IMR-90 (cell line): ENCODE results near the gene TRIP11. TPM values are rescaled to one million over a fixed set of nuclear protein-coding genes. Genes with fewer than 3 reads are reported as not detected.

Source experiments
- ATAC-seq: fragments of 200-7000 bp; cut with Tn5 transposase; 2 replicates; pipeline ENCODE4 v1.9.1; 2020; ENCODE audit warnings: low read depth, mild to moderate bottlenecking, moderate library complexity
- BruUV-seq: library from RNA; stranded (reverse); fragments of 400-500 nt; replicated peaks from 2 replicates; lab custom pipeline; 2021; lab: Mats Ljungman, UMichigan
- CTCF ChIA-PET: fragments of 300-600 bp; formaldehyde crosslinking; extraction: SDS; loops from one replicate; lab custom pipeline; 2021; ENCODE audit warnings: antibody characterized with exemption; lab: Yijun Ruan, JAX
- POLR2A ChIA-PET: fragments of 300-600 bp; sonication (Branson Sonifier 250); formaldehyde crosslinking; loops from one replicate; lab custom pipeline; 2022; ENCODE audit warnings: antibody characterized with exemption; ENCODE audit not compliant: unreplicated experiment; lab: Charles Lee
- DNase-seq: peaks from one replicate; pipeline ENCODE4 v3.0.0; 2013
- H2AFZ ChIP-seq: replicated peaks from 2 replicates; pipeline ENCODE3; 2013; ENCODE audit warnings: low read length, mild to moderate bottlenecking; ENCODE audit not compliant: poor library complexity
- H2AK5ac ChIP-seq: 2 replicates; pipeline ENCODE4 v1.6.1; 2013; ENCODE audit warnings: low read depth, low read length, inconsistent platforms
- H2AK9ac ChIP-seq: replicated peaks from 2 replicates; pipeline ENCODE3; 2013; ENCODE audit warnings: mild to moderate bottlenecking, low read depth, low read length, moderate library complexity; ENCODE audit not compliant: poor library complexity
- H2BK120ac ChIP-seq: 2 replicates; pipeline ENCODE4 v1.6.1; 2013; ENCODE audit warnings: low read depth, low read length, inconsistent platforms
- H2BK15ac ChIP-seq: 3 replicates; pipeline ENCODE4 v1.6.1; 2013; ENCODE audit warnings: low read depth, low read length, inconsistent platforms
- H2BK20ac ChIP-seq: 2 replicates; pipeline ENCODE4 v1.6.1; 2013; ENCODE audit warnings: low read depth, mild to moderate bottlenecking, inconsistent platforms, low read length, moderate library complexity
- H2BK5ac ChIP-seq: 2 replicates; pipeline ENCODE4 v1.6.1; 2013; ENCODE audit warnings: mild to moderate bottlenecking, low read depth, low read length, inconsistent platforms; ENCODE audit not compliant: poor library complexity, severe bottlenecking
- H3K14ac ChIP-seq: replicated peaks from 2 replicates; pipeline ENCODE4 v1.6.1; 2013; ENCODE audit warnings: low read depth, low read length, inconsistent platforms
- H3K18ac ChIP-seq: 2 replicates; pipeline ENCODE4 v1.6.1; 2013; ENCODE audit warnings: low read depth, low read length, control low read depth
- H3K23ac ChIP-seq: 2 replicates; pipeline ENCODE4 v1.6.1; 2013; ENCODE audit warnings: low read depth, low read length, inconsistent platforms
- H3K27ac ChIP-seq: 2 replicates; pipeline ENCODE4 v1.5.1; 2013; ENCODE audit warnings: mild to moderate bottlenecking, control low read depth, low read length; ENCODE audit not compliant: insufficient read depth
- H3K27me3 ChIP-seq: 2 replicates; pipeline ENCODE4 v1.6.1; 2013; ENCODE audit warnings: low read length; ENCODE audit not compliant: control insufficient read depth, insufficient read depth
- H3K36me3 ChIP-seq: 2 replicates; pipeline ENCODE4 v1.6.1; 2013; ENCODE audit warnings: low read length, mixed read lengths; ENCODE audit not compliant: control insufficient read depth, insufficient read depth
- H3K4ac ChIP-seq: 2 replicates; pipeline ENCODE4 v1.6.1; 2013; ENCODE audit warnings: low read depth, low read length, inconsistent platforms
- H3K4me1 ChIP-seq: 2 replicates; pipeline ENCODE4 v1.6.1; 2013; ENCODE audit warnings: low read length, mixed read lengths; ENCODE audit not compliant: control insufficient read depth, insufficient read depth
- H3K4me2 ChIP-seq: 2 replicates; pipeline ENCODE4 v1.6.1; 2013; ENCODE audit warnings: low read depth, mild to moderate bottlenecking, control low read depth, low read length, moderate library complexity
- H3K4me3 ChIP-seq: 2 replicates; pipeline ENCODE4 v1.5.1; 2013; ENCODE audit warnings: low read depth, mild to moderate bottlenecking, control low read depth, low read length, moderate library complexity; ENCODE audit not compliant: insufficient read depth
- H3K56ac ChIP-seq: 2 replicates; pipeline ENCODE4 v1.6.1; 2013; ENCODE audit warnings: low read length, inconsistent platforms; ENCODE audit not compliant: insufficient read depth; ENCODE audit errors: extremely low read depth
- H3K79me1 ChIP-seq, 2 experiments: 2 replicates each; pipeline ENCODE4 v1.6.1; 2013; ENCODE audit warnings: low read length in 2 of 2, inconsistent platforms in 1 of 2, low read depth in 1 of 2
- H3K9ac ChIP-seq: 2 replicates; pipeline ENCODE4 v1.6.1; 2013; ENCODE audit warnings: low read depth, low read length, control low read depth
- H3K9me1 ChIP-seq: 2 replicates; pipeline ENCODE4 v1.6.1; 2013; ENCODE audit warnings: low read length, inconsistent platforms; ENCODE audit not compliant: insufficient read depth
- H3K9me3 ChIP-seq: 2 replicates; pipeline ENCODE4 v1.6.1; 2013; ENCODE audit warnings: low read length; ENCODE audit not compliant: control insufficient read depth, insufficient read depth
- H4K20me1 ChIP-seq: 2 replicates; pipeline ENCODE4 v1.6.1; 2013; ENCODE audit warnings: low read length, inconsistent platforms; ENCODE audit not compliant: insufficient read depth
- H4K5ac ChIP-seq: 2 replicates; pipeline ENCODE4 v1.6.1; 2013; ENCODE audit warnings: mild to moderate bottlenecking, low read depth, low read length, control low read depth
- H4K8ac ChIP-seq, 2 experiments: 2 replicates each; pipeline ENCODE4 v1.6.1; 2013; ENCODE audit warnings: low read depth in 2 of 2, low read length in 2 of 2, control low read depth in 1 of 2, inconsistent platforms in 1 of 2
- H4K91ac ChIP-seq: 2 replicates; pipeline ENCODE4 v1.6.1; 2013; ENCODE audit warnings: low read depth, low read length, inconsistent platforms; ENCODE audit not compliant: insufficient read depth
- FOS ChIP-seq: fragments of 150-350 bp; IDR thresholded peaks from 2 replicates; pipeline ENCODE4 v1.6.1; 2016; ENCODE audit warnings: low read depth, low read length
- MAFK ChIP-seq: IDR thresholded peaks from 2 replicates; pipeline ENCODE4 v1.6.1; 2012; ENCODE audit warnings: low read depth, low read length, improper control_type of control experiment
- MXI1 ChIP-seq: IDR thresholded peaks from 2 replicates; pipeline ENCODE4 v1.6.1; 2012; ENCODE audit warnings: low read depth, mild to moderate bottlenecking, low read length, moderate library complexity, borderline replicate concordance
- NFE2L2 ChIP-seq: fragments of 150-350 bp; IDR thresholded peaks from 2 replicates; pipeline ENCODE4 v1.6.1; 2016; ENCODE audit warnings: low read depth, mild to moderate bottlenecking, low read length
- POLR2A ChIP-seq: IDR thresholded peaks from 2 replicates; pipeline ENCODE4 v1.6.1; 2012; ENCODE audit warnings: mild to moderate bottlenecking, low read depth, low read length
- RAD21 ChIP-seq: IDR thresholded peaks from 2 replicates; pipeline ENCODE4 v1.6.1; 2012; ENCODE audit warnings: low read length, improper control_type of control experiment
- RCOR1 ChIP-seq: IDR thresholded peaks from 2 replicates; pipeline ENCODE4 v1.6.1; 2012; ENCODE audit warnings: mild to moderate bottlenecking, low read length, improper control_type of control experiment; ENCODE audit not compliant: insufficient replicate concordance
- RFX5 ChIP-seq: IDR thresholded peaks from 2 replicates; pipeline ENCODE4 v1.8.0; 2012; ENCODE audit warnings: low read depth, mild to moderate bottlenecking, low read length, moderate library complexity
- WGBS, 2 experiments: methylation state at CpG; one replicate each; pipeline versions ENCODE4 v1.1.5 to v1.1.7; 2013; ENCODE audit warnings: missing lambda C conversion rate in 2 of 2; ENCODE audit not compliant: insufficient read length in 1 of 2; ENCODE audit errors: extremely low coverage in 2 of 2; 5-methylcytosine and 5-hydroxymethylcytosine counted together
- dilution Hi-C: fragments of 300-500 bp; cut with HindIII; formaldehyde crosslinking; loops from one replicate; pipeline ENCODE4 v1.14.3; 2018; ENCODE audit warnings: low sequenced_read_pairs; ENCODE audit not compliant: unreplicated experiment
- in situ Hi-C: fragments of 300-500 bp; cut with MboI; formaldehyde crosslinking; loops from 3 replicates; pipeline ENCODE4 v1.14.3; 2019; ENCODE audit warnings: low sequenced_read_pairs, inconsistent platforms, mixed read lengths
- intact Hi-C: fragments of 100-400 bp; cut with micrococcal nuclease; formaldehyde crosslinking; loops from 2 replicates; pipeline ENCODE4 v1.10.0; 2022
- polyA plus RNA-seq, 3 experiments: library from polyadenylated mRNA; depleted of rRNA; stranded (reverse); fragments of >200 nt; gene quantifications; 2 replicates each; pipeline ENCODE4 v1.2.3, GENCODE V29; 2012; ENCODE audit warnings: low replicate concordance in 1 of 3
- total RNA-seq: library from RNA; depleted of rRNA; stranded (reverse); fragments of >200 nt; gene quantifications from 2 replicates; pipeline ENCODE4 v1.2.3, GENCODE V29; 2012

Gene TRIP11
- total and polyA plus RNA-seq, 2 of the 4 experiments (the other 2 are of a cell fraction), result 6.8 to 83.5 TPM

GRCh38 chr14:92058006-92058917 is 18.4 kb upstream of the TRIP11 start:
- H3K9me1 ChIP-seq, result no peaks in the 10 kb centered on the region
- H3K9ac ChIP-seq, result no peak overlapping the region
- H3K79me1 ChIP-seq, result no peaks in the 10 kb centered on the region
- H4K91ac ChIP-seq, result no peak overlapping the region
- H3K18ac ChIP-seq, result no peak overlapping the region
- ATAC-seq (no peak), DNase-seq (no peak)
- intact Hi-C loops (no loop called here), in situ Hi-C loops (no loop called here), dilution Hi-C loops (no loop called here)
- no peak overlapping the region for H3K27ac ChIP-seq
- no peak overlapping the region for H2BK5ac ChIP-seq
- no peak overlapping the region for H2AK9ac ChIP-seq
- 100% methylated on average over 1 of the region's 9 CpGs; no CpG with 5 or more reads in 1 of the 2 experiments for whole genome bisulfite sequencing, 2 experiments
- BruUV-seq, result no TSS peak
- H3K4me1 ChIP-seq, result no peaks in the 10 kb centered on the region
- H4K20me1 ChIP-seq, result no peaks in the 10 kb centered on the region
- POLR2A ChIA-PET, result no interaction called here
- no peak overlapping the region for H3K4ac ChIP-seq
- no peak overlapping the region for H3K4me2 ChIP-seq
- no peak overlapping the region for H2AFZ ChIP-seq
- no peak overlapping the region for H2BK120ac ChIP-seq
- no peak overlapping the region for H4K8ac ChIP-seq
- no peak overlapping the region for H2BK20ac ChIP-seq
- H3K9me3 ChIP-seq, result no peaks in the 10 kb centered on the region
- H3K36me3 ChIP-seq, result no peaks in the 10 kb centered on the region
- no peak overlapping the region for H3K4me3 ChIP-seq
- H3K14ac ChIP-seq, result no peak overlapping the region
- no peak overlapping the region for H2AK5ac ChIP-seq
- H4K5ac ChIP-seq, result no peak overlapping the region
- no peak for TF ChIP-seq MAFK
- TF ChIP-seq FOS, result no peak
- TF ChIP-seq POLR2A, result no peak
- TF ChIP-seq RCOR1, result no peak
- no peak for TF ChIP-seq MXI1
- no peak for TF ChIP-seq NFE2L2
- no peak for TF ChIP-seq RFX5
- no peak for TF ChIP-seq RAD21
- no peaks in the 10 kb centered on the region for H3K27me3 ChIP-seq
- H2BK15ac ChIP-seq, result no peak overlapping the region
- H3K23ac ChIP-seq, result no peak overlapping the region
- CTCF ChIA-PET, result no interaction called here
- no peak overlapping the region for H3K56ac ChIP-seq
